H1 (cell line): ENCODE results near the gene WIPF1. TPM values are rescaled to one million over a fixed set of nuclear protein-coding genes. Genes with fewer than 3 reads are reported as not detected.

Experiments
- CTCF ChIA-PET: fragments of 300-600 bp; sonication (Branson Sonifier 250); formaldehyde crosslinking; loops from one replicate; lab custom pipeline; 2021; ENCODE audit not compliant: partially characterized antibody; lab: Charles Lee
- POLR2A ChIA-PET: fragments of 300-600 bp; sonication (Branson Sonifier 250); formaldehyde crosslinking; loops from one replicate; lab custom pipeline; 2021; ENCODE audit warnings: inconsistent platforms; ENCODE audit not compliant: partially characterized antibody; lab: Charles Lee
- DNase-seq, 2 experiments: peaks; one replicate each; pipeline versions ENCODE4 v3.0.0 to v3.0.0-alpha.2; 2010 to 2022; ENCODE audit warnings: low spot score in 2 of 2, low read depth in 1 of 2, mixed read lengths in 1 of 2
- FAIRE-seq: peaks from 2 replicates; lab custom pipeline; 2011; peaks lifted over from hg19 to GRCh38; lab: Jason Lieb, UNC
- H2AFZ ChIP-seq: 2 replicates; pipeline ENCODE4 v1.8.1; 2012; ENCODE audit warnings: low read length, inconsistent platforms
- H2AK5ac ChIP-seq: 2 replicates; pipeline ENCODE4 v1.6.1; 2013; ENCODE audit warnings: low read depth, low read length
- H2BK120ac ChIP-seq: replicated peaks from 2 replicates; pipeline ENCODE3; 2013; ENCODE audit warnings: low read depth, low read length, inconsistent platforms
- H2BK12ac ChIP-seq: 2 replicates; pipeline ENCODE4 v1.6.1; 2013; ENCODE audit warnings: low read depth, low read length
- H2BK15ac ChIP-seq: 2 replicates; pipeline ENCODE4 v1.6.1; 2013; ENCODE audit warnings: low read length
- H2BK20ac ChIP-seq: 2 replicates; pipeline ENCODE4 v1.6.1; 2013; ENCODE audit warnings: low read length
- H2BK5ac ChIP-seq: 2 replicates; pipeline ENCODE4 v1.6.1; 2013; ENCODE audit warnings: low read depth, low read length
- H3K14ac ChIP-seq: 2 replicates; pipeline ENCODE4 v1.6.1; 2013; ENCODE audit warnings: inconsistent platforms; ENCODE audit not compliant: insufficient read length
- H3K18ac ChIP-seq: 2 replicates; pipeline ENCODE4 v1.6.1; 2013; ENCODE audit warnings: low read length; ENCODE audit errors: extremely low read depth
- H3K23ac ChIP-seq: 2 replicates; pipeline ENCODE4 v1.6.1; 2013; ENCODE audit warnings: inconsistent platforms; ENCODE audit not compliant: insufficient read length
- H3K23me2 ChIP-seq: 2 replicates; pipeline ENCODE4 v1.6.1; 2013; ENCODE audit warnings: low read depth, low read length
- H3K27ac ChIP-seq: 2 replicates; pipeline ENCODE4 v1.6.1; 2011; ENCODE audit warnings: low read depth, low read length, inconsistent platforms
- H3K27me3 ChIP-seq, 4 experiments: replicated peaks in 1 of 4; 1 replicate in 1 of 4; 2 replicates in 3 of 4; pipeline versions ENCODE4 v1.6.1 to v1.8.1; 2011 to 2013; ENCODE audit warnings: low read length in 3 of 4, mild to moderate bottlenecking in 3 of 4, inconsistent platforms in 2 of 4, mixed read lengths in 2 of 4, moderate library complexity in 1 of 4; ENCODE audit not compliant: control insufficient read depth in 3 of 4, insufficient read depth in 3 of 4; ENCODE audit errors: extremely low read depth in 1 of 4
- H3K36me3 ChIP-seq, 4 experiments: 2 replicates each; pipeline versions ENCODE4 v1.6.1 to v1.8.1; 2011 to 2013; ENCODE audit warnings: mild to moderate bottlenecking in 4 of 4, low read length in 3 of 4, moderate library complexity in 2 of 4, control low read depth in 1 of 4, inconsistent platforms in 1 of 4; ENCODE audit not compliant: insufficient read depth in 4 of 4, control insufficient read depth in 2 of 4
- H3K4ac ChIP-seq: replicated peaks from 2 replicates; pipeline ENCODE3; 2013; ENCODE audit warnings: low read length, low read depth, mixed read lengths, inconsistent platforms; ENCODE audit not compliant: insufficient read length
- H3K4me1 ChIP-seq, 4 experiments: replicated peaks in 1 of 4; 1 replicate in 1 of 4; 2 replicates in 3 of 4; pipeline versions ENCODE4 v1.6.1 to v1.8.1; 2011 to 2013; ENCODE audit warnings: low read length in 3 of 4, inconsistent platforms in 2 of 4, mixed read lengths in 1 of 4; ENCODE audit not compliant: insufficient read depth in 4 of 4, control insufficient read depth in 3 of 4
- H3K4me2 ChIP-seq, 2 experiments: 2 replicates each; pipeline versions ENCODE4 v1.6.1 to v1.8.1; 2011 to 2013; ENCODE audit warnings: low read depth in 2 of 2, low read length in 2 of 2, control low read depth in 1 of 2, inconsistent platforms in 1 of 2, mild to moderate bottlenecking in 1 of 2; ENCODE audit not compliant: insufficient read depth in 1 of 2
- H3K4me3 ChIP-seq, 4 experiments: fragments of 200-600, 300-600 bp in 1 of 4; sonication (generic), shearing (Covaris generic), sonication (Bioruptor Twin) in 1 of 4; 2 replicates each; pipeline versions ENCODE4 v1.5.1 to v1.8.1; 2011 to 2016; ENCODE audit warnings: low read length in 4 of 4, low read depth in 3 of 4, control low read depth in 2 of 4, inconsistent platforms in 2 of 4, mild to moderate bottlenecking in 2 of 4, mixed read lengths in 1 of 4, moderate library complexity in 1 of 4; ENCODE audit not compliant: insufficient read depth in 2 of 4; ENCODE audit errors: extremely low read depth in 1 of 4
- H3K56ac ChIP-seq: replicated peaks from 2 replicates; pipeline ENCODE3; 2013; ENCODE audit warnings: low read depth, mild to moderate bottlenecking, mixed read lengths, low read length, inconsistent platforms; ENCODE audit not compliant: insufficient read length
- H3K79me1 ChIP-seq: 2 replicates; pipeline ENCODE4 v1.6.1; 2013; ENCODE audit warnings: low read depth, low read length, control low read depth
- H3K79me2 ChIP-seq, 2 experiments: 2 replicates each; pipeline versions ENCODE4 v1.6.1 to v1.8.1; 2012 to 2013; ENCODE audit warnings: low read length in 2 of 2, mild to moderate bottlenecking in 2 of 2, inconsistent platforms in 1 of 2; ENCODE audit not compliant: insufficient read depth in 2 of 2, control insufficient read depth in 1 of 2
- H3K9ac ChIP-seq, 4 experiments: replicated peaks in 1 of 4; 1 replicate in 1 of 4; 2 replicates in 3 of 4; pipeline versions ENCODE4 v1.6.1 to v1.8.1; 2011 to 2013; ENCODE audit warnings: low read depth in 3 of 4, low read length in 3 of 4, control low read depth in 2 of 4, mild to moderate bottlenecking in 2 of 4, moderate library complexity in 2 of 4, inconsistent platforms in 1 of 4; ENCODE audit errors: extremely low read depth in 1 of 4
- H3K9me3 ChIP-seq, 2 experiments: 2 replicates each; pipeline versions ENCODE4 v1.6.1 to v1.8.1; 2012 to 2013; ENCODE audit warnings: mild to moderate bottlenecking in 2 of 2, moderate library complexity in 2 of 2, control low read depth in 1 of 2, inconsistent platforms in 1 of 2, low read depth in 1 of 2, low read length in 1 of 2, mixed read lengths in 1 of 2; ENCODE audit not compliant: insufficient read depth in 2 of 2
- H4K20me1 ChIP-seq, 2 experiments: replicated peaks in 1 of 2; 2 replicates each; pipeline versions ENCODE3 to v1.8.1; 2011 to 2013; ENCODE audit warnings: inconsistent platforms in 2 of 2, low read length in 2 of 2, mild to moderate bottlenecking in 1 of 2; ENCODE audit not compliant: insufficient read depth in 2 of 2, control insufficient read depth in 1 of 2
- H4K5ac ChIP-seq: 2 replicates; pipeline ENCODE4 v1.6.1; 2013; ENCODE audit warnings: low read length, low read depth, mixed read lengths, inconsistent platforms; ENCODE audit not compliant: insufficient read length
- H4K8ac ChIP-seq: 2 replicates; pipeline ENCODE4 v1.8.0; 2013; ENCODE audit warnings: mild to moderate bottlenecking, moderate library complexity, low read length, inconsistent platforms; ENCODE audit not compliant: insufficient read depth; ENCODE audit errors: extremely low read depth
- H4K91ac ChIP-seq: replicated peaks from 2 replicates; pipeline ENCODE3; 2013; ENCODE audit warnings: low read length, mixed read lengths, inconsistent platforms; ENCODE audit not compliant: insufficient read length
- KDM5A ChIP-seq: fragments of 200-600 bp; IDR thresholded peaks from 2 replicates; pipeline ENCODE4 v1.7.1; 2012; ENCODE audit warnings: mild to moderate bottlenecking, low read length, inconsistent platforms, mixed read lengths
- NANOG ChIP-seq: IDR thresholded peaks from 2 replicates; pipeline ENCODE4 v1.6.1; 2011; ENCODE audit warnings: low read length, low read depth, mild to moderate bottlenecking, inconsistent platforms; ENCODE audit not compliant: insufficient read depth, poor library complexity, severe bottlenecking
- POLR2A ChIP-seq, 2 experiments: IDR thresholded peaks; 1 replicate in 1 of 2; 2 replicates in 1 of 2; pipeline ENCODE4 v1.6.1; 2011; ENCODE audit warnings: low read depth in 2 of 2, low read length in 2 of 2, mild to moderate bottlenecking in 2 of 2; ENCODE audit errors: control extremely low read depth in 1 of 2
- RFX5 ChIP-seq: IDR thresholded peaks from 2 replicates; pipeline ENCODE4 v1.6.1; 2011; ENCODE audit warnings: low read depth, low read length, improper control_type of control experiment, borderline replicate concordance
- SAP30 ChIP-seq: fragments of 300-600 bp; sonication (generic); IDR thresholded peaks from 2 replicates; pipeline ENCODE4 v1.7.1; 2012; ENCODE audit warnings: low read length, moderate library complexity, mild to moderate bottlenecking, inconsistent platforms; ENCODE audit not compliant: insufficient read depth, insufficient replicate concordance
- SIN3A ChIP-seq, 2 experiments: IDR thresholded peaks in 1 of 2; conservative IDR thresholded peaks in 1 of 2; 2 replicates each; pipeline ENCODE4 v1.6.1; 2011 to 2012; ENCODE audit warnings: low read length in 2 of 2, improper control_type of control experiment in 1 of 2, low read depth in 1 of 2, mild to moderate bottlenecking in 1 of 2
- SIRT6 ChIP-seq: IDR thresholded peaks from one replicate; pipeline ENCODE4 v1.7.1; 2012; ENCODE audit warnings: low read length, inconsistent platforms
- WGBS, 2 experiments: shearing (Covaris generic) in 1 of 2; methylation state at CpG; one replicate each; pipeline versions ENCODE4 v1.1.6 to v1.1.7; 2013 to 2015; ENCODE audit warnings: low lambda C conversion rate in 2 of 2, mixed read lengths in 2 of 2, inconsistent platforms in 1 of 2, low coverage in 1 of 2, missing lambda C conversion rate in 1 of 2; ENCODE audit not compliant: insufficient replicate concordance in 2 of 2, insufficient coverage in 1 of 2, insufficient read length in 1 of 2; ENCODE audit errors: extremely low coverage in 1 of 2, missing lambda C conversion rate in 1 of 2; 5-methylcytosine and 5-hydroxymethylcytosine counted together
- polyA plus RNA-seq, 7 experiments: library from polyadenylated mRNA; depleted of rRNA in 3 of 7; stranded (reverse) in 5 of 7; unstranded in 2 of 7; fragments of >200 nt in 5 of 7; fragments of 200-250 nt in 2 of 7; gene quantifications; 1 replicate in 5 of 7; 2 replicates in 1 of 7; 4 replicates in 1 of 7; pipeline versions ENCODE4 v1.2.1 to v1.2.3, GENCODE V29; 2011 to 2013; ENCODE audit warnings: missing spikeins in 2 of 7, mixed read lengths in 2 of 7
- total RNA-seq: library from RNA; stranded (reverse); fragmentation: NEBNext Ultra II Directional; extraction: Animal tissue kit (Norgen Biotek cat#: 25700); gene quantifications from 2 replicates; pipeline ENCODE4 v1.2.1, GENCODE V29; 2021
- TF ChIP-seq, protein P1 (sequence below), 3 experiments: IDR thresholded peaks; 1 replicate in 2 of 3; 2 replicates in 1 of 3; pipeline versions ENCODE4 v1.5.1 to v1.6.1; 2011; ENCODE audit warnings: low read length in 3 of 3, mild to moderate bottlenecking in 3 of 3, inconsistent platforms in 2 of 3, low read depth in 1 of 3, moderate library complexity in 1 of 3; ENCODE audit not compliant: insufficient read depth in 1 of 3; ENCODE audit errors: control extremely low read depth in 1 of 3
- TF ChIP-seq, protein P2 (sequence below): IDR thresholded peaks from 2 replicates; pipeline ENCODE4 v1.6.1; 2012; ENCODE audit warnings: inconsistent platforms

Gene WIPF1
- total and polyA plus RNA-seq, 2 of the 8 experiments (the other 6 are each of a cell fraction or from before 2014, with no cell fraction given): 4.7 to 5.2 TPM

DNA sequence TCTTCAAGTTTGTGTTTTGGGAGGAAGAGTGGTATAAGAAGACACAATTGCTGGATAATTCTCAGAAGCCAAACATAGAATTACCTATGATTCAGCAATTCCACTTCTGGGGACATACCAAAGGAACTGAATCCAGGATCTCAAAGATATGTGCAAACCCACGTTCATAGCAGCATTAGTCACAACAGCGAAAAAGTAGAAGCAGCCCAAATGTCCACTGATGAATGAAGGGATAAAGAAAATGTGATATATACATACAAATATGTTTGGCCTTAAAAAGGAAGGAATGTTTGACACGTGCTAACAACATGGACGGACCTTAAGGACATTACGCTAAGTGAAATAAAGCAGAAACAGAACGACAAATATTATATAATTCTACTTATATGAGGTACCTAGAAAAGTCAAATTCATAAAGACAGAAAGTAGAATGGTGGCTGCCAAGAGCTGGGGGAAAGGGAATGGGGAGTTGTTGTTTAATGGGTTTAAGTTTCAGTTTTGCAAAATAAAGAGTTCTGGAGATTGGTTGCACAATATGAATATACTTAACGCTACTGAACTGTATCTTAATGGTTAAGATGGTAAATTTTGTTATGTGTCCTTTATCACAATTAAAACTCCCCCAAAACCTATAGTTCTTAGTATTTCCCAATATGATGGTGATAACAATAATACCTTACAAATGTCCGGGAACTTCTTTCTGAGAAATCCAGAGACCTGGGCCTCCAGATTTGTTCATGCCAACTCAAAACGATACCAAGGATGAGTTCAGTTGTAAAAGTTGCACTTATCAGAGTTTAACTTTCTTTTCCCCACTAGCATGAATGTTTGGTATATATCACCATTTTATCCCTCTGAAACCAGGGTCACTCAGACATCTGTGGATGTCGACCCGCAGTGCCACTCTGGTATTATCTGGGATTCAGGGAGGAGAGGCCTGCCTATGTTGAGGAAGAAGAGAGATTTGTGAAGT is 33.7 kb upstream of the WIPF1 start:
- H2BK15ac ChIP-seq: no peak overlapping the region
- DNase-seq: no peak
- no peak overlapping the region for H3K4me3 ChIP-seq
- H4K5ac ChIP-seq: no peak overlapping the region
- H3K4ac ChIP-seq: no peak overlapping the region
- POLR2A ChIA-PET: no interaction called here
- H2BK5ac ChIP-seq: no peak overlapping the region
- no peak overlapping the region for H2BK20ac ChIP-seq
- H3K23me2 ChIP-seq: no peaks in the 10 kb centered on the region
- H2AFZ ChIP-seq: no peak overlapping the region
- no peak overlapping the region for H2BK120ac ChIP-seq
- H3K36me3 ChIP-seq: no peaks in the 10 kb centered on the region
- H3K9me3 ChIP-seq: no peaks in the 10 kb centered on the region
- no peaks in the 10 kb centered on the region for H3K27me3 ChIP-seq
- H3K14ac ChIP-seq: no peak overlapping the region
- CTCF ChIA-PET: interaction anchor here (0.6 kb wide), 1 partner anchor 471 kb away, joined by 3 read pairs; no protein-coding TSS in a partner anchor
- no peak for FAIRE-seq
- WGBS, 2 experiments: 91% methylated on average over 11 of the region's 11 CpGs; no CpG with 5 or more reads in 1 of the 2 experiments
- no peak overlapping the region for H3K56ac ChIP-seq
- no peak overlapping the region for H4K8ac ChIP-seq
- no peaks in the 10 kb centered on the region for H3K79me1 ChIP-seq
- no peak overlapping the region for H2AK5ac ChIP-seq
- H4K20me1 ChIP-seq: no peaks in the 10 kb centered on the region
- H3K4me1 ChIP-seq: no peaks in the 10 kb centered on the region
- H4K91ac ChIP-seq: no peak overlapping the region
- no peak overlapping the region for H3K9ac ChIP-seq
- H3K18ac ChIP-seq: no peak overlapping the region
- H2BK12ac ChIP-seq: no peak overlapping the region
- no peak overlapping the region for H3K4me2 ChIP-seq
- no peaks in the 10 kb centered on the region for H3K79me2 ChIP-seq
- no peak overlapping the region for H3K23ac ChIP-seq
- H3K27ac ChIP-seq: no peak overlapping the region
- TF ChIP-seq SAP30 (no peak), POLR2A (IDR thresholded peaks at IDR 0.05; ENCODE audit: control extremely low read depth in 1 of 2, low read depth in 2 of 2, low read length in 2 of 2) (no peak), SIRT6 (no peak), SIN3A (conservative IDR thresholded peaks at IDR 0.05 in 1 of 2, IDR thresholded peaks at IDR 0.05 in 1 of 2; ENCODE audit: low read depth in 1 of 2, low read length in 2 of 2) (no peak), RFX5 (no peak), KDM5A (no peak), NANOG (no peak)
- TF ChIP-seq, protein P1, sequence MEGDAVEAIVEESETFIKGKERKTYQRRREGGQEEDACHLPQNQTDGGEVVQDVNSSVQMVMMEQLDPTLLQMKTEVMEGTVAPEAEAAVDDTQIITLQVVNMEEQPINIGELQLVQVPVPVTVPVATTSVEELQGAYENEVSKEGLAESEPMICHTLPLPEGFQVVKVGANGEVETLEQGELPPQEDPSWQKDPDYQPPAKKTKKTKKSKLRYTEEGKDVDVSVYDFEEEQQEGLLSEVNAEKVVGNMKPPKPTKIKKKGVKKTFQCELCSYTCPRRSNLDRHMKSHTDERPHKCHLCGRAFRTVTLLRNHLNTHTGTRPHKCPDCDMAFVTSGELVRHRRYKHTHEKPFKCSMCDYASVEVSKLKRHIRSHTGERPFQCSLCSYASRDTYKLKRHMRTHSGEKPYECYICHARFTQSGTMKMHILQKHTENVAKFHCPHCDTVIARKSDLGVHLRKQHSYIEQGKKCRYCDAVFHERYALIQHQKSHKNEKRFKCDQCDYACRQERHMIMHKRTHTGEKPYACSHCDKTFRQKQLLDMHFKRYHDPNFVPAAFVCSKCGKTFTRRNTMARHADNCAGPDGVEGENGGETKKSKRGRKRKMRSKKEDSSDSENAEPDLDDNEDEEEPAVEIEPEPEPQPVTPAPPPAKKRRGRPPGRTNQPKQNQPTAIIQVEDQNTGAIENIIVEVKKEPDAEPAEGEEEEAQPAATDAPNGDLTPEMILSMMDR (IDR thresholded peaks at IDR 0.05; ENCODE audit: control extremely low read depth in 1 of 3, insufficient read depth in 1 of 3, low read depth in 1 of 3, low read length in 3 of 3): no peak
- TF ChIP-seq, protein P2, sequence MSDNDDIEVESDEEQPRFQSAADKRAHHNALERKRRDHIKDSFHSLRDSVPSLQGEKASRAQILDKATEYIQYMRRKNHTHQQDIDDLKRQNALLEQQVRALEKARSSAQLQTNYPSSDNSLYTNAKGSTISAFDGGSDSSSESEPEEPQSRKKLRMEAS: no peak
